ENCODE measurements around the gene CDKN2B. TPM values are rescaled to one million over a fixed set of nuclear protein-coding genes. Genes with fewer than 3 reads are reported as not detected.
A peak's percentile ranks its signal among the peaks of the same experiment; 100 is the strongest.

CDKN2B gene
- total and polyA plus RNA-seq, 2 of the 4 experiments (the other 2 are of a cell fraction) = 3.6 to 8.2 TPM

DNA sequence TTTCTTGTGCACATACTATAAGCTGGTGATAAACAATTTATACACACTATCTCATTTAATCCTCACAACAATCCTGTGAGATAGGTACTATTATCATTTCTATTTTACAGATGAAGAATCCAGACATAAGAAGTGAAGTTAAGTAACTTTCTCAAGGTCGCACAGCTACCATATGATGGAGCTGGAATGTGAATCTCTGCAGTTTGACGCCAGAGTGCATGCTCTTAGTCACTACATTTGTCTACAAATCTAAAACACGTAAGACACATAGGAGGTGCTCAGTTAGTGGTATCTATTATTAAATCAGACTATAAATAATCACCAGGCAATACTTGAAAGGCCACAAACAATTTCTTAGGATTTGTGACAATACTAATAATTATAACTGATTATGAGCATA is 45.0 kb upstream of the CDKN2B start:
- peaks cover 3% of the 10 kb centered on the region; the same call in 1 of the 2 replicates for H4K20me1 ChIP-seq (ENCODE audit: insufficient read depth, low read length)
- ChIA-PET CTCF (interaction anchor here (0.6 to 3.0 kb wide), 2 partner anchors 63 to 185 kb away, joined by 3 to 11 read pairs; no protein-coding TSS in a partner anchor), POLR2A (ENCODE audit: unreplicated experiment) (interaction anchor here (0.6 kb wide), 1 partner anchor 49 kb away, joined by 3 read pairs; no protein-coding TSS in a partner anchor)
- H2BK120ac ChIP-seq (ENCODE audit: low read depth, low read length) = no peak overlapping the region
- no peak overlapping the region for H2BK5ac ChIP-seq (ENCODE audit: low read depth, low read length, poor library complexity, severe bottlenecking)
- no peaks in the 10 kb centered on the region for H3K79me1 ChIP-seq (ENCODE audit: low read depth in 1 of 2, low read length in 2 of 2)
- H3K14ac ChIP-seq (replicated peaks; ENCODE audit: low read depth, low read length) = no peak overlapping the region
- TF ChIP-seq RCOR1 (IDR thresholded peaks at IDR 0.05; ENCODE audit: insufficient replicate concordance, low read length) (no peak), RAD21 (IDR thresholded peaks at IDR 0.05; ENCODE audit: low read length) (no peak), CEBPB (IDR thresholded peaks at IDR 0.05; ENCODE audit: low read depth, low read length) (no peak), SMC3 (IDR thresholded peaks at IDR 0.05; ENCODE audit: low read depth, low read length) (no peak), FOS (IDR thresholded peaks at IDR 0.05; ENCODE audit: low read depth, low read length) (no peak), CHD1 (IDR thresholded peaks at IDR 0.05; ENCODE audit: low read depth, low read length) (no peak), MXI1 (IDR thresholded peaks at IDR 0.05; ENCODE audit: borderline replicate concordance, low read depth, low read length) (no peak), POLR2A (IDR thresholded peaks at IDR 0.05; ENCODE audit: low read depth, low read length) (no peak), MAZ (IDR thresholded peaks at IDR 0.05; ENCODE audit: borderline replicate concordance, low read depth, low read length) (no peak), NFE2L2 (IDR thresholded peaks at IDR 0.05; ENCODE audit: low read depth, low read length) (no peak), MAFK (IDR thresholded peaks at IDR 0.05; ENCODE audit: low read depth, low read length) (no peak), BHLHE40 (IDR thresholded peaks at IDR 0.05; ENCODE audit: low read depth, low read length) (no peak)
- TF ChIP-seq, protein P1, sequence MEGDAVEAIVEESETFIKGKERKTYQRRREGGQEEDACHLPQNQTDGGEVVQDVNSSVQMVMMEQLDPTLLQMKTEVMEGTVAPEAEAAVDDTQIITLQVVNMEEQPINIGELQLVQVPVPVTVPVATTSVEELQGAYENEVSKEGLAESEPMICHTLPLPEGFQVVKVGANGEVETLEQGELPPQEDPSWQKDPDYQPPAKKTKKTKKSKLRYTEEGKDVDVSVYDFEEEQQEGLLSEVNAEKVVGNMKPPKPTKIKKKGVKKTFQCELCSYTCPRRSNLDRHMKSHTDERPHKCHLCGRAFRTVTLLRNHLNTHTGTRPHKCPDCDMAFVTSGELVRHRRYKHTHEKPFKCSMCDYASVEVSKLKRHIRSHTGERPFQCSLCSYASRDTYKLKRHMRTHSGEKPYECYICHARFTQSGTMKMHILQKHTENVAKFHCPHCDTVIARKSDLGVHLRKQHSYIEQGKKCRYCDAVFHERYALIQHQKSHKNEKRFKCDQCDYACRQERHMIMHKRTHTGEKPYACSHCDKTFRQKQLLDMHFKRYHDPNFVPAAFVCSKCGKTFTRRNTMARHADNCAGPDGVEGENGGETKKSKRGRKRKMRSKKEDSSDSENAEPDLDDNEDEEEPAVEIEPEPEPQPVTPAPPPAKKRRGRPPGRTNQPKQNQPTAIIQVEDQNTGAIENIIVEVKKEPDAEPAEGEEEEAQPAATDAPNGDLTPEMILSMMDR (conservative IDR thresholded peaks at IDR 0.05; ENCODE audit: low read depth, low read length) = no peak
- TF ChIP-seq, protein P2, sequence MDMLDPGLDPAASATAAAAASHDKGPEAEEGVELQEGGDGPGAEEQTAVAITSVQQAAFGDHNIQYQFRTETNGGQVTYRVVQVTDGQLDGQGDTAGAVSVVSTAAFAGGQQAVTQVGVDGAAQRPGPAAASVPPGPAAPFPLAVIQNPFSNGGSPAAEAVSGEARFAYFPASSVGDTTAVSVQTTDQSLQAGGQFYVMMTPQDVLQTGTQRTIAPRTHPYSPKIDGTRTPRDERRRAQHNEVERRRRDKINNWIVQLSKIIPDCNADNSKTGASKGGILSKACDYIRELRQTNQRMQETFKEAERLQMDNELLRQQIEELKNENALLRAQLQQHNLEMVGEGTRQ (IDR thresholded peaks at IDR 0.05; ENCODE audit: low read depth, low read length) = no peak
- TF ChIP-seq, protein P3, sequence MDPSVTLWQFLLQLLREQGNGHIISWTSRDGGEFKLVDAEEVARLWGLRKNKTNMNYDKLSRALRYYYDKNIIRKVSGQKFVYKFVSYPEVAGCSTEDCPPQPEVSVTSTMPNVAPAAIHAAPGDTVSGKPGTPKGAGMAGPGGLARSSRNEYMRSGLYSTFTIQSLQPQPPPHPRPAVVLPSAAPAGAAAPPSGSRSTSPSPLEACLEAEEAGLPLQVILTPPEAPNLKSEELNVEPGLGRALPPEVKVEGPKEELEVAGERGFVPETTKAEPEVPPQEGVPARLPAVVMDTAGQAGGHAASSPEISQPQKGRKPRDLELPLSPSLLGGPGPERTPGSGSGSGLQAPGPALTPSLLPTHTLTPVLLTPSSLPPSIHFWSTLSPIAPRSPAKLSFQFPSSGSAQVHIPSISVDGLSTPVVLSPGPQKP (IDR thresholded peaks at IDR 0.05; ENCODE audit: borderline replicate concordance, low read depth, low read length) = no peak
- H3K18ac ChIP-seq (ENCODE audit: low read depth, low read length) = no peak overlapping the region
- no peaks in the 10 kb centered on the region for H3K9me3 ChIP-seq (ENCODE audit: control insufficient read depth, insufficient read depth, low read length)
- WGBS, 2 experiments (ENCODE audit: extremely low coverage in 2 of 2, insufficient read length in 1 of 2) = no CpG with 5 or more reads among the region's 3 CpGs
- in situ Hi-C loops (cut with MboI; ENCODE audit: low sequenced_read_pairs) = no loop called here
- no peak overlapping the region for H3K9ac ChIP-seq (ENCODE audit: low read depth, low read length)
- no peak overlapping the region for H3K56ac ChIP-seq (ENCODE audit: extremely low read depth, insufficient read depth, low read length)
- intact Hi-C loops (cut with micrococcal nuclease) = loop anchor here (5.0 kb wide), 1 partner anchor 183 kb away; no protein-coding TSS in a partner anchor
- DNase-seq (peak; percentile 22), ATAC-seq (ENCODE audit: low read depth) (no peak)
- peaks cover 2% of the 10 kb centered on the region for H3K4me1 ChIP-seq (ENCODE audit: control insufficient read depth, insufficient read depth, low read length)
- dilution Hi-C loops (cut with HindIII; ENCODE audit: low sequenced_read_pairs, unreplicated experiment) = no loop called here
- no peaks in the 10 kb centered on the region for H3K36me3 ChIP-seq (ENCODE audit: control insufficient read depth, insufficient read depth, low read length)
- no peak overlapping the region for H3K23ac ChIP-seq (ENCODE audit: low read depth, low read length)
- no peak overlapping the region for H4K5ac ChIP-seq (ENCODE audit: low read depth, low read length)
- no TSS peak for BruUV-seq (replicated peaks)
- H3K4me2 ChIP-seq (ENCODE audit: low read depth, low read length) = no peak overlapping the region
- H2BK20ac ChIP-seq (ENCODE audit: low read depth, low read length) = no peak overlapping the region
- H3K9me1 ChIP-seq (ENCODE audit: insufficient read depth, low read length) = peaks cover 3% of the 10 kb centered on the region; the same call in 1 of the 2 replicates
- H2AK5ac ChIP-seq (ENCODE audit: low read depth, low read length) = no peak overlapping the region
- no peak overlapping the region for H3K4me3 ChIP-seq (ENCODE audit: insufficient read depth, low read depth, low read length)
- H3K4ac ChIP-seq (ENCODE audit: low read depth, low read length) = no peak overlapping the region
- H2BK15ac ChIP-seq (ENCODE audit: low read depth, low read length) = no peak overlapping the region
- no peaks in the 10 kb centered on the region for H3K27me3 ChIP-seq (ENCODE audit: control insufficient read depth, insufficient read depth, low read length)
- H3K27ac ChIP-seq (ENCODE audit: insufficient read depth, low read length) = no peak overlapping the region
- no peak overlapping the region for H4K91ac ChIP-seq (ENCODE audit: insufficient read depth, low read depth, low read length)
- H4K8ac ChIP-seq (ENCODE audit: low read depth in 2 of 2, low read length in 2 of 2) = no peak overlapping the region
- no peak overlapping the region for H2AK9ac ChIP-seq (replicated peaks; ENCODE audit: low read depth, low read length, poor library complexity)
- no peak overlapping the region for H2AFZ ChIP-seq (replicated peaks; ENCODE audit: low read length, poor library complexity)

All from IMR-90 (cell line).